ENCODE measurements around the gene JAKMIP1. TPM values are rescaled to one million over a fixed set of nuclear protein-coding genes. Genes with fewer than 3 reads are reported as not detected.

JAKMIP1 gene
- total RNA-seq, 1 experiment from 2014 or later, result not detected

GRCh38 chr4:6017030-6017429 is 183.3 kb downstream of the JAKMIP1 start:
- Histone ChIP-seq H3K79me2 (ENCODE audit: insufficient read depth, low read length) (no peaks in the 10 kb centered on the region), H3K27me3 (ENCODE audit: insufficient read depth, low read length) (no peaks in the 10 kb centered on the region), H4K20me1 (ENCODE audit: insufficient read depth) (no peaks in the 10 kb centered on the region), H3K4me1 (ENCODE audit: control insufficient read depth in 1 of 2, insufficient read depth in 2 of 2, low read length in 2 of 2) (no peaks in the 10 kb centered on the region), H3K9ac (ENCODE audit: low read length) (no peak overlapping the region), H3K36me3 (ENCODE audit: control insufficient read depth in 1 of 2, insufficient read depth in 2 of 2, low read length in 2 of 2) (no peaks in the 10 kb centered on the region), H3K9me3 (ENCODE audit: control insufficient read depth in 1 of 2, insufficient read depth in 1 of 2, low read depth in 1 of 2, low read length in 2 of 2) (no peaks in the 10 kb centered on the region), H2AFZ (ENCODE audit: low read depth, low read length, poor library complexity, severe bottlenecking) (no peak overlapping the region), H3K4me3 (replicated peaks in 1 of 2; ENCODE audit: low read depth in 1 of 2, low read length in 2 of 2) (no peak overlapping the region), H3K27ac (ENCODE audit: low read depth, low read length) (no peak overlapping the region), H3K4me2 (ENCODE audit: low read length) (no peak overlapping the region), H3K9me2 (ENCODE audit: insufficient read depth) (no peaks in the 10 kb centered on the region)
- RAD21 ChIA-PET (ENCODE audit: low non-redundant PET in 1 of 2, low total read pairs in 2 of 2, uncharacterized antibody in 2 of 2, unreplicated experiment in 2 of 2), result no interaction called here
- no TSS peak for BruUV-seq (replicated peaks)
- POLR2A ChIA-PET, result no interaction called here
- CTCF ChIA-PET, result no interaction called here
- ATAC-seq, result no peak
- DNase-seq (ENCODE audit: low read depth, low spot score), result no peak
- intact Hi-C loops (cut with micrococcal nuclease), result no loop called here
- TF ChIP-seq ZFX (IDR thresholded peaks at IDR 0.05) (no peak), RAD21 (IDR thresholded peaks at IDR 0.05; ENCODE audit: low read depth) (no peak), SP1 (IDR thresholded peaks at IDR 0.05; ENCODE audit: low read depth) (no peak), POLR2AphosphoS5 (IDR thresholded peaks at IDR 0.05; ENCODE audit: low read depth, low read length) (no peak), EZH2 (IDR thresholded peaks at IDR 0.05) (no peak), JUND (IDR thresholded peaks at IDR 0.05) (no peak), SIN3A (IDR thresholded peaks at IDR 0.05; ENCODE audit: low read depth) (no peak), ATF3 (IDR thresholded peaks at IDR 0.05) (no peak), POLR2A (IDR thresholded peaks at IDR 0.05; ENCODE audit: borderline replicate concordance, extremely low read depth, insufficient read depth, insufficient read length) (no peak), ELF1 (IDR thresholded peaks at IDR 0.05; ENCODE audit: borderline replicate concordance, low read depth) (no peak), CTCF (IDR thresholded peaks at IDR 0.05 in 2 of 3, conservative IDR thresholded peaks at IDR 0.05 in 1 of 3; ENCODE audit: borderline replicate concordance in 1 of 3, insufficient read depth in 1 of 3, low read depth in 2 of 3, low read length in 2 of 3) (no peak), ZNF274 (IDR thresholded peaks at IDR 0.05; ENCODE audit: low read depth, low read length) (no peak), EZH2phosphoT487 (IDR thresholded peaks at IDR 0.05; ENCODE audit: borderline replicate concordance) (no peak)
